C4-2B (cell line): Measurements from ENCODE around the gene ATXN2.
"Not testable (repeated sequence)": the region's sequence is repeated elsewhere in the genome, so short reads cannot be mapped to it uniquely, and the experiment has no call there.

Source experiments
- H3K27ac ChIP-seq: fragments of 450-650 bp; 2 replicates; pipeline ENCODE4 v1.5.1; 2017
- CTCF ChIP-seq: fragments of 450-650 bp; conservative IDR thresholded peaks from 2 replicates; pipeline ENCODE4 v1.5.1; 2017; ENCODE audit warnings: mild to moderate bottlenecking
- ZFX ChIP-seq: fragments of 450-650 bp; IDR thresholded peaks from 2 replicates; pipeline ENCODE4 v1.6.1; 2017

ATXN2 gene

GRCh38 chr12:111606767-111607230, 7.7 kb upstream of the ATXN2 start:
- TF ChIP-seq CTCF = no peak
- no peak for TF ChIP-seq ZFX
- no peak overlapping the region for H3K27ac ChIP-seq

GRCh38 chr12:111605911-111606766, 7.0 kb upstream of the ATXN2 start:
- H3K27ac ChIP-seq = no peak overlapping the region
- TF ChIP-seq CTCF (no peak), ZFX (no peak)

GRCh38 chr12:111602857-111603256, 3.7 kb upstream of the ATXN2 start:
- not testable (repeated sequence) for H3K27ac ChIP-seq

- TF ChIP-seq CTCF (no peak), ZFX (no peak)
- H3K27ac ChIP-seq = no peak overlapping the region
Measured at GRCh38 chr12:111602348-111602747, 3.2 kb upstream of the ATXN2 start.

- H3K27ac ChIP-seq = not testable (repeated sequence)
Measured at GRCh38 chr12:111600986-111601385, 1.9 kb upstream of the ATXN2 start.

GRCh38 chr12:111600205-111600642, 1.1 kb upstream of the ATXN2 start:
- TF ChIP-seq ZFX = no peak
- no peak for TF ChIP-seq CTCF
- peak overlapping the region; percentile 88 for H3K27ac ChIP-seq

GRCh38 chr12:111599453-111600204, 514 bp upstream of the ATXN2 start:
- TF ChIP-seq CTCF (no peak), ZFX (peak; percentile 47; the same call in 1 of the 2 replicates)
- H3K27ac ChIP-seq = peak overlapping the region; percentile 88

GRCh38 chr12:111597831-111598636, 1.1 kb downstream of the ATXN2 start:
- TF ChIP-seq CTCF (no peak), ZFX (no peak)
- H3K27ac ChIP-seq = peak overlapping the region; percentile 88
